ENCODE measurements around the gene PLCG2.

GRCh38 chr16:81746566-81746965 lies 32.5 kb upstream of the PLCG2 start:
- TF ChIP-seq EZH2phosphoT487 (IDR thresholded peaks at IDR 0.05; ENCODE audit: insufficient read depth, low read depth) (no peak), EZH2 (IDR thresholded peaks at IDR 0.05; ENCODE audit: insufficient read depth, poor library complexity, severe bottlenecking) (no peak)

All from GM23248 (cell line).